ENCODE data around the gene ADAM8.

The ADAM8 gene

GRCh38 chr10:133251388-133252222, 25.1 kb downstream of the ADAM8 start:
- in situ Hi-C loops (cut with MboI; ENCODE audit: low sequenced_read_pairs), result no loop called here

- in situ Hi-C loops (cut with MboI; ENCODE audit: low sequenced_read_pairs), result no loop called here
These were observed 26.5 kb downstream of the ADAM8 start for GRCh38 chr10:133249975-133250754.

GRCh38 chr10:133249094-133249780, 27.4 kb downstream of the ADAM8 start:
- in situ Hi-C loops (cut with MboI; ENCODE audit: low sequenced_read_pairs), result no loop called here

- in situ Hi-C loops (cut with MboI; ENCODE audit: low sequenced_read_pairs), result no loop called here
These were observed 28.3 kb downstream of the ADAM8 start for GRCh38 chr10:133248334-133248715.

- in situ Hi-C loops (cut with MboI; ENCODE audit: low sequenced_read_pairs), result no loop called here
These were observed 28.9 kb downstream of the ADAM8 start for GRCh38 chr10:133247681-133248333.

GRCh38 chr10:133246236-133246626, 30.4 kb downstream of the ADAM8 start:
- in situ Hi-C loops (cut with MboI; ENCODE audit: low sequenced_read_pairs), result no loop called here

GRCh38 chr10:133245439-133246235, 31.0 kb downstream of the ADAM8 start:
- in situ Hi-C loops (cut with MboI; ENCODE audit: low sequenced_read_pairs), result no loop called here

- in situ Hi-C loops (cut with MboI; ENCODE audit: low sequenced_read_pairs), result no loop called here
These were observed 33.1 kb downstream of the ADAM8 start for GRCh38 chr10:133243593-133243992.

GRCh38 chr10:133242611-133243356, 33.9 kb downstream of the ADAM8 start:
- in situ Hi-C loops (cut with MboI; ENCODE audit: low sequenced_read_pairs), result no loop called here

- in situ Hi-C loops (cut with MboI; ENCODE audit: low sequenced_read_pairs), result no loop called here
These were observed 35.0 kb downstream of the ADAM8 start for GRCh38 chr10:133241501-133242205.

GRCh38 chr10:133239990-133240389, 36.7 kb downstream of the ADAM8 start:
- in situ Hi-C loops (cut with MboI; ENCODE audit: low sequenced_read_pairs), result no loop called here

GRCh38 chr10:133238466-133238804, 38.2 kb downstream of the ADAM8 start:
- in situ Hi-C loops (cut with MboI; ENCODE audit: low sequenced_read_pairs), result no loop called here

- in situ Hi-C loops (cut with MboI; ENCODE audit: low sequenced_read_pairs), result no loop called here
These were observed 38.8 kb downstream of the ADAM8 start, which contains the start of gene VENTX for GRCh38 chr10:133237588-133238465. VENTX (plus strand) TSS chr10:133237855; CDS start chr10:133237915, 60 bp downstream.

- in situ Hi-C loops (cut with MboI; ENCODE audit: low sequenced_read_pairs), result no loop called here
These were observed 39.5 kb downstream of the ADAM8 start for GRCh38 chr10:133237241-133237587.

GRCh38 chr10:133236401-133237240, 40.0 kb downstream of the ADAM8 start:
- in situ Hi-C loops (cut with MboI; ENCODE audit: low sequenced_read_pairs), result no loop called here

GRCh38 chr10:133235932-133236331, 40.7 kb downstream of the ADAM8 start:
- in situ Hi-C loops (cut with MboI; ENCODE audit: low sequenced_read_pairs), result no loop called here

GRCh38 chr10:133235265-133235855, 41.3 kb downstream of the ADAM8 start:
- in situ Hi-C loops (cut with MboI; ENCODE audit: low sequenced_read_pairs), result no loop called here

Measured in HL-60/S4 (cell line).